Mucosa of stomach (tissue), 1 donor: ENCODE data around the gene HELT.
"Not testable (repeated sequence)": the region's sequence is repeated elsewhere in the genome, so short reads cannot be mapped to it uniquely, and the experiment has no call there.

Experiments used
- H3K27me3 ChIP-seq: one replicate; pipeline ENCODE4 v1.7.0; 2013; ENCODE audit warnings: mild to moderate bottlenecking, low read length; ENCODE audit not compliant: control insufficient read depth, insufficient read depth
- H3K36me3 ChIP-seq: one replicate; pipeline ENCODE4 v1.7.0; 2013; ENCODE audit warnings: low read length; ENCODE audit not compliant: control insufficient read depth, insufficient read depth
- H3K4me1 ChIP-seq: one replicate; pipeline ENCODE4 v1.7.0; 2013; ENCODE audit warnings: mild to moderate bottlenecking, low read length; ENCODE audit not compliant: control insufficient read depth, insufficient read depth
- H3K4me3 ChIP-seq: one replicate; pipeline ENCODE4 v1.7.0; 2013; ENCODE audit warnings: low read length
- H3K9ac ChIP-seq: one replicate; pipeline ENCODE4 v1.7.0; 2013; ENCODE audit warnings: mild to moderate bottlenecking, low read length, moderate library complexity
- H3K9me3 ChIP-seq: one replicate; pipeline ENCODE4 v1.7.0; 2013; ENCODE audit warnings: mild to moderate bottlenecking, low read length, moderate library complexity; ENCODE audit not compliant: control insufficient read depth
- donor health status: Pancreatic carcinoma.

Gene HELT

DNA sequence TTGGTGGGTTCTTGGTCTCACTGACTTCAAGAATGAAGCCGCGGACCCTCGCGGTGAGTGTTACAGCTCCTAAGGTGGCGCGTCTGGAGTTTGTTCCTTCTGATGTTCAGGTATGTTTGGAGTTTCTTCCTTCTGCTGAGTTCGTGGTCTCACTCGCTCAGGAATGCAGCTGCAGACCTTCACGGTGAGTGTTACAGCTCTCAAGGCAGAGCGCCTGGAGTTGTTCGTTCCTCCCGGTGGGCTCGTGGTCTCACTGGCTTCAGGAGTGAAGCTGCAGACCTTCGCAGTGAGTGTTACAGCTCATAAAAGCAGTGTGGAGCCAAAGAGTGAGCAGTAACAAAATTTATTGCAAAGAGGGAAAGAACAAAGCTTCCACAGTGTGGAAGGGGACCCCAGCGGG, 29.0 kb upstream of the HELT start:
- not testable (repeated sequence) for H3K4me1 ChIP-seq, H3K4me3 ChIP-seq, H3K27me3 ChIP-seq, H3K9me3 ChIP-seq, H3K9ac ChIP-seq, H3K36me3 ChIP-seq

DNA sequence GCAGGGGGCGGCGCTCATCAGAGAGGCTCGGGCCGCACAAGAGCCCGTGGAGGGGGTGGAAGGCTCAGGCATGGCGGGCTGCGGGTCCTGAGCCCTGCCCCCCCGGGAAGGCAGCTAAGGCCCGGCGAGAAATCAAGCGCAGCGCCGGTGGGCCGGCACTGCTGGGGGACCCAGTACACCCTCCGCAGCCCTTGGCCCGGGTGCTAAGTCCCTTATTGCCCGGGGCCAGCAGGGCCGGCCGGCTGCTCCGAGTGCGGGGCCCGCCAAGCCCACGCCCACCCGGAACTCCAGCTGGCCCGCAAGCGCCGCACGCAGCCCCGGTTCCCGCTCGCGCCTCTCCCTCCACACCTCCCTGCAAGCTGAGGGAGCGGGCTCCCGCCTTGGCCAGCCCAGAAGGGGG, 28.2 kb upstream of the HELT start:
- H3K4me1 ChIP-seq, H3K4me3 ChIP-seq, H3K9ac ChIP-seq, H3K36me3 ChIP-seq, H3K9me3 ChIP-seq, H3K27me3 ChIP-seq: not testable (repeated sequence)

DNA sequence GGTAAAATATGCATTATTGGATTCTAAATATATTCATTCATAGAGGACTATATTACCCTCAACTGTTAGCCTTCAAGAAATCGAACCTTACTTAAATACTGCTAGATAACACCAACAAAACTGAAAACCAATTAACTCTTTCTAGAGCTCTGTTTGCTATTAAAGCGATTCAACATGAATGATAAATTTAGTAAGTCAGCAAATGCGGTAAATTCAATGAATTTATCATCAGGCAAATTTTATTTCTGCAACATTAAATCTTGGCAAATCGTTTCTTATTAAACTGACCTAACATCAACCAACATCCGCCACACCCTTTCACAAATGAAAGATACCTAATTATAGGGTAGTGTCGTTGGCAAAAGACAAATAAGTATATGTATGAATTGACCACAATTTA, 26.4 kb upstream of the HELT start:
- H3K36me3 ChIP-seq = no peaks in the 10 kb centered on the region
- no peaks in the 10 kb centered on the region for H3K9me3 ChIP-seq
- no peak overlapping the region for H3K9ac ChIP-seq
- H3K27me3 ChIP-seq = peaks cover 4% of the 10 kb centered on the region
- H3K4me1 ChIP-seq = no peaks in the 10 kb centered on the region
- H3K4me3 ChIP-seq = no peak overlapping the region

DNA sequence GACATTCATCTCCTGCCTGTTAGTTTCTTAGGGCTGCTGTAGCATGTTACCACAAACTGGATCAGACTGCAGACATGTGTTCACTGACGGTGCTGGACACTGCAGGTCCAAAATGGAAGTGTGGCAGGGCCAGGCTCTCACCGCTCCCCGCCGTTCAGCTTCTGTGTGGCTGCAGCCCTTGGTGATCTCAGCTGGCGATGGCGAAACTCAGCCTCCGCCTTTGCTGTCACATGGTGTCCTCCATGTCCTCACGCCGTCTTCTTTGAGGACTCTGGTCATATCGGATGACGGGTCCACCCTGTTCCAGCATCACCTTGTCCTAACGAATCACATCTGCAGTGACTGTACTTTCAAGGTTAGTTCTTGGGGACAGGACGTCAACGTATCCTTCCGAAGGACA, 25.9 kb upstream of the HELT start:
- peaks cover 4% of the 10 kb centered on the region for H3K27me3 ChIP-seq
- no peaks in the 10 kb centered on the region for H3K36me3 ChIP-seq
- H3K9ac ChIP-seq = no peak overlapping the region
- no peak overlapping the region for H3K4me3 ChIP-seq
- no peaks in the 10 kb centered on the region for H3K9me3 ChIP-seq
- H3K4me1 ChIP-seq = no peaks in the 10 kb centered on the region

DNA sequence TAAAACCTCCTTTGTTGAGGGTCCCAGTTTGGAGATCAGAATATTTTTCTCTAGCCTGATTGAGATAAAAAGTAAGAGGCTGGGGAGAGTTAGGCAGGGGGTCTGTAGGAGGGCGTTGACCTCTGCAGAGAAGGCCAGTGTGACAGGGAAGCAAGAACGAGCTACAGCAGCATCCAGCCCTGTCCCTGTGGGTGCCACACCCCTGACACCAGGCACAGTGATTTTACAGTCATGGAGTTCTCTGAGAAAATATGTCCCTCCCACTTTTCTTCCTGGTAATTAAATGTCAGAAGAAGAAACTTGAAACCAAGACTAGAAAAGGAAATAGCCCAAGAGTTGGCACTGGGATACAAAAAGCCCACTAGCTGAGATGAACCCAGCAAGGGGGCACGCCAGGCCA, 25.0 kb upstream of the HELT start:
- Histone ChIP-seq H3K9ac (no peak overlapping the region), H3K27me3 (peaks cover 4% of the 10 kb centered on the region), H3K4me3 (no peak overlapping the region), H3K4me1 (no peaks in the 10 kb centered on the region), H3K9me3 (no peaks in the 10 kb centered on the region), H3K36me3 (no peaks in the 10 kb centered on the region)

DNA sequence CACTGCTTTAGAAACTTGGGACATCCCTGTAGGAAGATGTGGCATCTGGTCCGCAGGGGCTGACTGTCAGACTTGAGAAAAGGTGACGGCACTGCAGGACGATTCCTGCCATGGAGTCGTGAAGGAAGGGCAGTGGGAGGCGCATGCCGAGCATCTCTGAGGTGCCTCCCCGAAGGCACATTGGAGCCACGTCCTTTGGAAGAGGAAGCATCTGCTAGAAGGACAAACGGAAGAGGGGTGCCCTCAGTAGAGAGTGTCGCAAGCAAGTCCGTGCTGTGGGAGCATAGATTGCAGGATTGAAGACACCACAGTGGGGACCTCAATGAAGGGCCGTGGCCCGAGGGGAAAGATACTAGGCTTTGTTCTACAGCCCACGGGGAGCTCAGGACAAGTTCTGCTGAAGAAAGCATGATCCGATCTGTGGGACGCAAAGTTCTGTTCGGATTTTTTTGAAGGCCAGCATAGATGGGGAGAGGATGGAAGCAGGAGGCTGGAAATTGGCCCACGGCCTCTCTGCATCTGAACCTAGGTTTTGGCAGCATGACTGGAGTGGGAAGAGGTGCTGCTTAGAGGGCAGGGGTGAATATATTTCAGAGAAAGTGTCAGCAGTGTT, 24.2 kb upstream of the HELT start:
- Histone ChIP-seq H3K9me3 (no peaks in the 10 kb centered on the region), H3K4me3 (no peak overlapping the region), H3K4me1 (no peaks in the 10 kb centered on the region), H3K9ac (no peak overlapping the region), H3K27me3 (peaks cover 4% of the 10 kb centered on the region), H3K36me3 (no peaks in the 10 kb centered on the region)

DNA sequence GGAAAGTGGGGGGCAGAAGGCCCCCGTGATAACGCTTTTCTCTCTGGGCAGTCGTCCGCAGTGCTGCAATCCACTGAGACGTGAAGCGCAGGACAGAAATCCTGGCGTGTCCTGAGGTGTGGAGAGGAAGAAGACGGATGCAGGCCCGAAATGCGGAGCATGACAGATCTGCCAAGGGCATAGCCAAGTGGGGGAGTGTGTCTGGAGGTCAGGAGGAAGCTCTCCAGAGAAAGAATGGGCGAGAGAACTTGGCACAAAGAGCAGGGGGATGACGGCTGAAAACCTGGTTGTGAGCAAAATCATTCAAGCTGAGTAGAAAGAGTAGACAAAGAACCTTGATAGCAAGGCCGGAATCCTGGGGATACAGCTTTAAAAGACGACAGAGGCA, 23.7 kb upstream of the HELT start:
- H3K9me3 ChIP-seq = no peaks in the 10 kb centered on the region
- no peaks in the 10 kb centered on the region for H3K36me3 ChIP-seq
- H3K4me1 ChIP-seq = no peaks in the 10 kb centered on the region
- peaks cover 4% of the 10 kb centered on the region for H3K27me3 ChIP-seq
- no peak overlapping the region for H3K4me3 ChIP-seq
- H3K9ac ChIP-seq = no peak overlapping the region

DNA sequence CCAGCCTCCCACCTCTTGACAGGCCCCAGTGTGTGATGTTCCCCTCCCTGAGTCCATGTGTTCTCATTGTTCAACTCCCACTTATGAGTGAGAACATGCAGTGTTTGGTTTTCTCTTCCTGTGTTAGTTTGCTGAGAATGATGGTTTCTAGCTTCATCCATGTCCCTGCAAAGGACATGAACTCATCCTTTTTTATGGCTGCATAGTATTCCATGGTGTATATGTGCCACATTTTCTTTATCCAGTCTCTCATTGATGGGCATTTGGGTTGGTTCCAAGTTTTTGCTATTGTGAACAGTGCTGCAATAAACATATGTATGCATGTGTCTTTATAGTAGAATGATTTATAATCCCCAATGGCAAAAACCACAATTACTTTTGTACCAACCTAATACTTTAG, 20.6 kb upstream of the HELT start:
- not testable (repeated sequence) for H3K27me3 ChIP-seq, H3K9me3 ChIP-seq, H3K4me3 ChIP-seq, H3K36me3 ChIP-seq, H3K9ac ChIP-seq, H3K4me1 ChIP-seq

DNA sequence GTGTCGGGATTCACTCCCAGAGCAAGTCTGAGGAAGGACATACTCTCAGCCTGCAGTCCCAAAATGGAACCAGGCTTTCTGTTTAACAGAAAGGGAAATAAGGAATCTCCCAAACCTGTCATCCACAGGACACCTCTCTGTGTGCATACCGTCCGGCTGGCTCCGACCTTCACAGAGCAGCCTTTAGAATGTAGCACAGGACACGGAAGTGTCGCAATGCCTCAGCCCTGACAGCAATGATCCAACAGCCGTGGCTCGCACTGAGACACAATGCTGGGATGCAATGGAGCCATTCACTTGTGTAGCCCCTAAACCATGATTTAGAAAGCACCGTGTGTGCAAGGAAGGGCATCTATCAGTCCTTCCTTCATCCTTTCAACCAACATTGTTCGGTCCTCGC, 15.5 kb upstream of the HELT start:
- Histone ChIP-seq H3K4me1 (peaks cover 9% of the 10 kb centered on the region), H3K27me3 (no peaks in the 10 kb centered on the region), H3K9ac (no peak overlapping the region)

DNA sequence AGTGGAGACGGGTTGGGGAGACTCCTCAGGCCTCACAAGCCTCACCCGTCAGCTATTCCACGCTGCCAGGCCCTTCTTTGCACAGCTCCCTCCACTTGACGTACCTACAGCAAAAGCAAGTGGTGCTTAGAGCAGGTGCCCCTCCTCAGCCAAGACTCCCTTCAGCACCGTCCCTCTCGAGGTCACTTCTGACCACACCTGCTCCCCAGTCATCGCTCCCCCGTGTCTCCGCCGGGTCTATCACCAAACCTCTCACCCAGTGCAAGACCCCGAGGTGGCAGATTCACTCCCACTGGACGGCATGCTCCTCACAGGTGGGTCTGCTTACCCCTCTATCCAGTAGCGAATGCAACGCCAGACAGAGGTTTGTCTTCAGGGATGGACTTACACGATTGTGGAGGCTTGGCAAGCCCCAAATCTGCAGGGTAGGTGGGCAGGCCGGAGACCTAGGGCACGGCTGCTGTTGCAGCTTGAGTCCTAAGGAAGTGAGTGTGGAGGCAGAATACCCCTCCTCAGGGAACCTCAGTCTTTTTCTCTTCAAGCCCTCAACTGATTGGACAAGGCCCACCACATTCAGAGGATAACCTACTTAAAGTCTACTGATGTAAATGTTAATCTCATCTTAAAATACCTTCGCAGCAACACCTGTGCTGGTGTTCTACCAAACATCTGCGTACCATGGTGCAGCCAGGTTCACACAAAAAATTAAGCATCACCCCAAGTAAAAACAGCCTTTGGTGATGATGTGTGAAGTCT, 14.5 kb upstream of the HELT start:
- H3K27me3 ChIP-seq = peaks cover 8% of the 10 kb centered on the region
- H3K9me3 ChIP-seq = no peaks in the 10 kb centered on the region
- H3K4me1 ChIP-seq = peaks cover 9% of the 10 kb centered on the region
- no peak overlapping the region for H3K4me3 ChIP-seq
- no peak overlapping the region for H3K9ac ChIP-seq
- no peaks in the 10 kb centered on the region for H3K36me3 ChIP-seq

More for the DNA sequence above, 15.5 kb upstream of the HELT start:
- H3K36me3 ChIP-seq = no peaks in the 10 kb centered on the region
- H3K4me3 ChIP-seq = no peak overlapping the region
- H3K9me3 ChIP-seq = no peaks in the 10 kb centered on the region

DNA sequence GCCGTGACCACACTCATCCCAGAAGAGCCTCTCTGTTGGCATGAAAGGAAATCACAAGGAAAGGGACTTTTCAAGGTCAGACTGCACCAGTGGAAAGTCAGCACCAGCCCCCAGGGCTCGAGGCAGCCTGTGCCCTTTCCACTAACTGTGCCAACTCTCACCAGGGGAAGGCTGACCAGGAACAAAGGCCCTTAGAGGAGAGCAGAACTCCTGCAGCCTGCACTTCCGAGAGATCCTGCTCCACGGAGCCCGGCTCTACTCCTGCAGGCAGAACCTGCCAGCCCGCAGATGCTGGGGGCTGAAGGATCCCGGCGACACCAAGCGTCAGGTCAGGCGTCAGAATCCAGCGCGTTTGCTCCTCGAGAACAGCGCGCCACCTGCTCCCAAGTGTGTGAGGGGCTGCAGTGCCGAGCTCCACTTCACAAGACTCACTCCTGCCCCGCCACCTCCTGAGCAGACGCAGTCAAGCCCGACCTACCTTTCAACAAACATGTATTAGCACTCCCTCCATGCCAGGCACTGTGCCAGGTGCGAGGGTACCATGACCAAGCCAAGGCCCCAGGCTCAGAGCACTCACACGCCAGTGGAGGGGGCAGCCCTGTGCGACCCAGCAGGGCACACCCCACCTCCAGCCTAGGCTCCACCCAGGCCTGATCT, 13.6 kb upstream of the HELT start:
- peaks cover 9% of the 10 kb centered on the region for H3K4me1 ChIP-seq
- no peaks in the 10 kb centered on the region for H3K9me3 ChIP-seq
- H3K9ac ChIP-seq = peak overlapping the region; percentile 40
- H3K27me3 ChIP-seq = peaks cover 12% of the 10 kb centered on the region
- H3K4me3 ChIP-seq = no peak overlapping the region
- H3K36me3 ChIP-seq = no peaks in the 10 kb centered on the region

DNA sequence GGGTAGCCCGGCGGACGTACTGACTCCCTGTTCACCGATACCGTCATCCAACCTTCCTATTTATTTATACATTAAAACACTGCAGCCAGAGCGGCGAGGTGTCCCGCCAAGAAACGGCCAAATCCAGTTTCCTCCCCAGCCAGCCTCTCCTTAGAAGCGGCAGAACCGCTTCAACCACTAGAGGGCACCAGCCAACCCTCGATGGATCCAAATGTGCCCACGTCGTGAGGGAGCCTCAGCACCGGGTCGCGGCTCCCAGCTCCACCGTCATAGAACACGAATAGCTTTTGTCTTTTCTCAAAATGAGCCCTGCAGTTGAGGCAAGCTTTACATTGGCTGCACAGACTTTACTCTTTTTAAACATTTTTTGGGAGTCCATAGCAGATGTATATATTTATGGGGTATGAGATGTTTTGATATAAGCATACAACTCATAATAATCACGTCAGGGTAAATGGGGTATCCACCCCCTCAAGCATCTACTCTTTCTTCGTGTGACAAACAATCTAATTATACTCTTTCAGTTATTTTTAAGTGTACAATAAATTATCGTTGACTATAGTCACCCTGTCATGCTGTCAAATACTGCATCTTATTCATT, 13.0 kb upstream of the HELT start:
- no peak overlapping the region for H3K4me3 ChIP-seq
- H3K27me3 ChIP-seq = peaks cover 16% of the 10 kb centered on the region
- H3K4me1 ChIP-seq = peaks cover 9% of the 10 kb centered on the region
- H3K36me3 ChIP-seq = no peaks in the 10 kb centered on the region
- no peaks in the 10 kb centered on the region for H3K9me3 ChIP-seq
- H3K9ac ChIP-seq = peak overlapping the region; percentile 40
